ENCODE results near the gene GALNT8.

DNA sequence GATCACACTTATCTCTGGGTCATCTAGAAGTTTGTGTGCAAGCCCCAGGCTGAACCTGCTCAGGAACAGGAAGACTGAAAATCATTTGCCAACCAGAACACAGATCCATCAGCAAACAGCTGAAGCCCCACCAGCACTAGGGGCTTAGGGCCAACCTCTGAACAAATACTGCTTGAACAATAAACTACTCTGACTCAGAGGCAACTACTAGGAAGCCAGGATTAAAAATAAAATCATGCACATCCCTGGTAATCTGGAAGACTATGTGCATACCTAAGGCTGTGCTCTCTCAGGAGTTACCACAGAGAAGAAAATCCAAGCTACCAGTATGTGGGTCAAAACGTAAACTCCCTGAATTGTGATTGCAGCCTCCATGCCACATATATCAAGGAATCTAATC lies 15.9 kb downstream of the GALNT8 start:
- TF ChIP-seq POLR2A (IDR thresholded peaks at IDR 0.05; ENCODE audit: low read depth, low read length) (no peak), POLR2AphosphoS5 (IDR thresholded peaks at IDR 0.05; ENCODE audit: low read depth, low read length) (no peak), TAF1 (IDR thresholded peaks at IDR 0.05; ENCODE audit: borderline replicate concordance, low read depth, low read length) (no peak)

Measured in GM12892 (cell line).